ENCODE results near the gene RARB.

RARB gene

GRCh38 chr3:25448750-25449692 lies 21.0 kb downstream of the RARB start:
- no peak for DNase-seq (ENCODE audit: low read depth in 2 of 2)

- no peak for DNase-seq (ENCODE audit: low read depth in 2 of 2)
These were observed 21.8 kb downstream of the RARB start for GRCh38 chr3:25449857-25450256.

- DNase-seq (ENCODE audit: low read depth in 2 of 2): no peak
These were observed 24.1 kb downstream of the RARB start for GRCh38 chr3:25452192-25452591.

- DNase-seq (ENCODE audit: low read depth in 2 of 2): no peak
These were observed 24.7 kb downstream of the RARB start for GRCh38 chr3:25452740-25453139.

GRCh38 chr3:25453619-25454004 lies 25.5 kb downstream of the RARB start:
- DNase-seq (ENCODE audit: low read depth in 2 of 2): no peak

- no peak for DNase-seq (ENCODE audit: low read depth in 2 of 2)
These were observed 26.2 kb downstream of the RARB start for GRCh38 chr3:25454005-25454927.

GRCh38 chr3:25455441-25456132 lies 27.5 kb downstream of the RARB start:
- no peak for DNase-seq (ENCODE audit: low read depth in 2 of 2)

- no peak for DNase-seq (ENCODE audit: low read depth in 2 of 2)
These were observed 28.9 kb downstream of the RARB start for GRCh38 chr3:25456723-25457670.

GRCh38 chr3:25457671-25458419 lies 29.8 kb downstream of the RARB start:
- no peak for DNase-seq (ENCODE audit: low read depth in 2 of 2)

GRCh38 chr3:25458420-25458814 lies 30.4 kb downstream of the RARB start:
- no peak for DNase-seq (ENCODE audit: low read depth in 2 of 2)

- DNase-seq (ENCODE audit: low read depth in 2 of 2): peak in 1 of 2 donors; percentile 1
These were observed 32.7 kb downstream of the RARB start for GRCh38 chr3:25460751-25461150.

- DNase-seq (ENCODE audit: low read depth in 2 of 2): no peak
These were observed 33.9 kb downstream of the RARB start for GRCh38 chr3:25461946-25462345.

GRCh38 chr3:25462495-25462894 lies 34.4 kb downstream of the RARB start:
- DNase-seq (ENCODE audit: low read depth in 2 of 2): no peak

- no peak for DNase-seq (ENCODE audit: low read depth in 2 of 2)
These were observed 35.9 kb downstream of the RARB start for GRCh38 chr3:25463836-25464418.

GRCh38 chr3:25465266-25465860 lies 37.3 kb downstream of the RARB start:
- no peak for DNase-seq (ENCODE audit: low read depth in 2 of 2)

- no peak for DNase-seq (ENCODE audit: low read depth in 2 of 2)
These were observed 40.8 kb downstream of the RARB start for GRCh38 chr3:25468866-25469319.

- no peak for DNase-seq (ENCODE audit: low read depth in 2 of 2)
These were observed 41.5 kb downstream of the RARB start for GRCh38 chr3:25469558-25469957.

- DNase-seq (ENCODE audit: low read depth in 2 of 2): no peak
These were observed 43.2 kb downstream of the RARB start for GRCh38 chr3:25471081-25471768.

- DNase-seq (ENCODE audit: low read depth in 2 of 2): no peak
These were observed 44.1 kb downstream of the RARB start for GRCh38 chr3:25472153-25472552.
